GM12874 (cell line): Measurements from ENCODE around the gene RBPJ.

ENCODE experiments used
- CTCF ChIP-seq: IDR thresholded peaks from 2 replicates; pipeline ENCODE4 v1.5.1; 2011; ENCODE audit warnings: low read depth, mild to moderate bottlenecking, control low read depth, low read length, moderate library complexity; ENCODE audit not compliant: insufficient read depth

The RBPJ gene

DNA sequence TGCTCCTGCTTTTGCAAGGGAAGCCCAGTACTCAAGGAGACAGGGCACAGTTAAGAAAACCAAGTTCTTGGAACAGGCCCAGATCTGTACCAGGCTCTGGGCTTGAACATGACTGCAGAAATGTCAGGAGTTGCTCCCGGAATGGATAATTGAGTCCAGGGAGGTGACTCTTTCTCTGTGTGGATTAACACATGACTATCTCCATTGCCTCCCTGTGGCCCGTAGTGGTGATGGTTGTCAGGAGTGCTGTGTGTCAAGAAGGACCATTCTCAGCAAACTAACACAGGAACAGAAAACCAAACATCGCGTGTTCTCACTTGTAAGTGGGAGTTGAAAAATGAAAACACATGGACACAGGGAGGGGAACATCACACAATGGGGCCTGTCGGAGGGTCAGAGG lies 129.6 kb downstream of the RBPJ start:
- no peak for TF ChIP-seq CTCF

GRCh38 chr4:26451597-26451996 lies 130.8 kb downstream of the RBPJ start:
- no peak for TF ChIP-seq CTCF

DNA sequence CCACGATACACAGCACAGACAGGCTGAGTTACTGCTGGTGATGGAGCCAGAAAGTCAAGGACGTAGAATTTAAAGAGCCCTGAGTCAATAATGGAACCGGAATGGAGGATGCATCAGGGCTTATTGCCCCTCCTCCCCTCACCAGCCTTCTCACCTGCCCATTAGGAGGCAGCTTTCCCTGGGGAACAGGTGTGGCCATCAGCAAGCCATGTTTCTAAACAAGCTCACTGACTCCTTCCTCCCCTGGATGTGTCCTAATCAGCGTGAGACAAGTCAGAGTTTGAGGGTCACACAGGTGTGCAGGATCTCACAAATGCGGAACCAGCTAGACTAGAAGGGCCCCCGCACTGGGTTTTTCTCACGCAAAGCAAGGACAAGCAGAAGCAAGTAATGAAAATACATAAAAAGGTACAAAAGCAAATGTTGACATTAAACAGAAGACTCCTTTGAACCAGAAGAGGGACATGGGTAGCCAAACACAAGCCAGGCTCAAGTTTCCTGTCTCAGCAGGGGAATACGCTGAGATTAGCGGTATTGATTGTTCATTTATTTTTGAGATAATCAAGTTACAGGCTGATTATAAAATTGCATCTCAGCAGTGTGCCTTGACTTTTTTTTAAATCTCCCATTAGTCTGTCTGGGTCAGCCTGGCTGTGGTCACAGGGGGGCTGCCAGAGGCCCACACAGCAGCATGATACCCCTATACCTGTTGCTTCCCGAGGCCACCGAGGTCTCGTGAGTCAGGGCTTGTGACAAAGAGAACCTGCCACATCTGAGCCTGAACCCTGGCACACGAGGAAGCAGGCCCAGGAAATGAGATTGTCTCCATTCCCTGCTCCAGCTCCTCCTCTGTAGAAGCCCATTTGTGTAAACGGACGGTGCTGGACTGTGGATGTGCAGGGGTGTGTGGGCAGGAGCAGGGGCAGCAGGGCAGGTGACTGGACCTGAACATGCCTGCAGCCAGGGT lies 132.0 kb downstream of the RBPJ start:
- no peak for TF ChIP-seq CTCF

DNA sequence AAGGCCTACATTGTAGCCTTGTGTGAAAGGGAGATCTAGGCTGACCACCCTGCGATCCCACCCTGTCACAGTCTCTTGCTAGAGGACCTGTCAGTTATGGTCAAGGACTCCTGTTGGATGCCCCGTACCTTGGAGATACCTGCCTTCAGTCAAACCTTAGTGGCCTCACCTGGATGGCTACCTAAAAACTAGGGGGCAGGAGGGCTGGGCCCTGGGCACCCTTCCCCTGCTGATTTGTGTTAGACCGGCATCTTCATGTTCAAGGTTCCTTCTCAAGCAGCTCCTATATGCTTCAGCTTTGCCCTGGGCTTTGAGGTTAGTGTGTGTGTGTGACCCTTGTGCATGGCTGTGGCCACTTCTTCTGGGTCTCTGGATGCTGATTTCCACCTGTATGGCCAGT lies 134.1 kb downstream of the RBPJ start:
- no peak for TF ChIP-seq CTCF

DNA sequence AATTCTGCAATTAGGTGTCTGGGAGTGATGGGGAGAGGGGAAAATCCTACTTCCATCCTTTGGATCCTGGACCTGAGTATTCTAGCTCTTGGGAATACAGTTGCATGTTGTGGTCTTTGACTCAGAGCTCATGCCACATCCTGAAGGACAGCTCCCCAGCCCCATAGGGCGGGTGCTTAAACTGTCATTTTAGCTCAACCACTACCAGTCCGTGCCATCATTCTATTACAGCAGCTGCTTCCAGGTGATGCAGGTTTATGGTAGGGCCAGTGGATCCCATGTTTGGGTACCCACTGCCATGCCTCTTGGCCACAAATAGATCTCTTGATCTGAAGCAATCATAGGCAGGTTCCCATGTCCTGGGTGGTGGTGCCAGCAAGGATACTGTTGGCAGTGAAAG lies 134.8 kb downstream of the RBPJ start:
- TF ChIP-seq CTCF: no peak

DNA sequence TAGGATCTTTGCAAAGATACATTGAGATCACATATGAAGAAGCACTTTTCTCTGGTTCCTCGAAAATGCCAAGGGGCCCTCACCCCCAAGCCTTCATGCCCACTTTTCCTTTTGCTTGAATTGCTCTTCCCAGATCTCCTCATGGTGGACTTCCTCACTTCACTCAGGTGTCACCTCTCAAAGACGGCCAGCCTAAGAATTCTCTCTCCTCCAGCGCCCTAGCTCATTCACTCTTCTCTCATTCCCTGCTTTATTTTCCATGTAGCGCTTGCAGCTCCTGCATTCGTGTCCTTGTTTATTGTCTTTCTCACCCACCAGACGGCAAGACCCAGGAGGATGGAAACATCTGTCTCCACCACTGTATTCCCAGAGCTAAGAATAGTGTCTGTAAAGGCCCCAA lies 136.6 kb downstream of the RBPJ start:
- TF ChIP-seq CTCF: no peak

DNA sequence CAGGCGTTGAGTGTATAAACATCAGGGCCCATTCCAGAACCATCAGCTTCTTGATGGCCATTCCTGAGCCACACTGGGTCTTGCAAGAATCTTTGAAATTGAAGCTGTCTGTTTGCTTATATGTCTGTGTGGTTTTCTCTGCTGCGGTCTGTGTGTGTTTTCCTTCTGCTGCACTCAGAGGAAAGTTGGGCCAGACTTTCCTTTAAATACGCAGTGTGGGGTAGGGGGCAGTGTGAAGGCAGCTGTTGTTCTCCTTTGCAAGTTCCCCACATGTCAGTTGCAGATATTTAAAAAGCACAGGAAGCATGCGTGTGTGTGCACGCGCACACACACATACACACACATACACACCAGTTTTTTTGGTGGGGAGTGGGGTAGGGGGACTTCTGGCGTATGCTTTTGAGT lies 137.3 kb downstream of the RBPJ start:
- TF ChIP-seq CTCF: no peak
